CD4-positive, alpha-beta T cell (primary cell): Measurements from ENCODE around the gene TRIM16. TPM values are rescaled to one million over a fixed set of nuclear protein-coding genes. Genes with fewer than 3 reads are reported as not detected.
"Not testable (repeated sequence)": the region's sequence is repeated elsewhere in the genome, so short reads cannot be mapped to it uniquely, and the experiment has no call there.

ENCODE experiments used
- ATAC-seq: fragments of 200-7000 bp; cut with Tn5 transposase; one replicate; pipeline ENCODE4 v1.10.0; 2022; ENCODE audit warnings: mild to moderate bottlenecking; ENCODE audit not compliant: poor library complexity
- CTCF ChIA-PET: fragments of 350-600 bp; sonication (Branson Sonifier 250); formaldehyde crosslinking; loops from one replicate; lab custom pipeline; 2021; ENCODE audit warnings: antibody characterized with exemption, inconsistent platforms; lab: Charles Lee
- POLR2A ChIA-PET: fragments of 350-600 bp; sonication (Branson Sonifier 250); formaldehyde crosslinking; loops from one replicate; lab custom pipeline; 2021; ENCODE audit warnings: antibody characterized with exemption, inconsistent platforms; lab: Charles Lee
- DNase-seq, 14 experiments: peaks; one replicate each; pipeline ENCODE4 v3.0.0-alpha.2; 2013 to 2020; ENCODE audit warnings: mixed read lengths in 2 of 14
- H3K27ac ChIP-seq, 2 donors: one replicate each; pipeline versions ENCODE4 v1.5.1 to v1.7.0; 2013; ENCODE audit warnings: low read length in 2 of 2, low read depth in 1 of 2, mild to moderate bottlenecking in 1 of 2
- H3K27me3 ChIP-seq, 2 experiments: 1 replicate in 1 of 2; 2 replicates in 1 of 2; pipeline versions ENCODE4 v1.6.1 to v1.7.0; 2013; ENCODE audit warnings: low read length in 2 of 2, control low read depth in 1 of 2, mild to moderate bottlenecking in 1 of 2, moderate library complexity in 1 of 2; ENCODE audit not compliant: insufficient read depth in 2 of 2, control insufficient read depth in 1 of 2
- H3K36me3 ChIP-seq: one replicate; pipeline ENCODE4 v1.6.1; 2013; ENCODE audit warnings: low read length, control low read depth; ENCODE audit not compliant: insufficient read depth
- H3K4me1 ChIP-seq: one replicate; pipeline ENCODE4 v1.6.1; 2013; ENCODE audit warnings: low read length, control low read depth; ENCODE audit not compliant: insufficient read depth
- H3K4me3 ChIP-seq: one replicate; pipeline ENCODE4 v1.5.1; 2013; ENCODE audit warnings: mild to moderate bottlenecking, low read length, moderate library complexity
- H3K9me3 ChIP-seq, 2 experiments: 1 replicate in 1 of 2; 2 replicates in 1 of 2; pipeline versions ENCODE4 v1.6.1 to v1.7.0; 2013; ENCODE audit warnings: low read length in 2 of 2, mild to moderate bottlenecking in 2 of 2, control low read depth in 1 of 2, moderate library complexity in 1 of 2; ENCODE audit not compliant: control insufficient read depth in 1 of 2, insufficient read depth in 1 of 2
- H3K27ac Mint-ChIP-seq: one replicate; pipeline ENCODE4 v1.8.0; 2020; ENCODE audit warnings: mixed read lengths
- H3K27me3 Mint-ChIP-seq: one replicate; pipeline ENCODE4 v1.8.0; 2021; ENCODE audit warnings: mixed read lengths
- H3K36me3 Mint-ChIP-seq: one replicate; pipeline ENCODE4 v1.8.0; 2021; ENCODE audit warnings: low read depth, mixed read lengths
- H3K4me1 Mint-ChIP-seq: one replicate; pipeline ENCODE4 v1.8.0; 2021; ENCODE audit warnings: low read depth, mixed read lengths
- H3K4me3 Mint-ChIP-seq: one replicate; pipeline ENCODE4 v1.8.0; 2020; ENCODE audit warnings: mild to moderate bottlenecking, mixed read lengths
- H3K9me3 Mint-ChIP-seq: one replicate; pipeline ENCODE4 v1.8.0; 2020; ENCODE audit warnings: mixed read lengths
- intact Hi-C, 2 experiments: fragments of 100-400 bp; cut with DNase I in 1 of 2; cut with micrococcal nuclease in 1 of 2; formaldehyde crosslinking; loops; one replicate each; pipeline versions ENCODE4 v1.15.1 to v1.9.0; 2023 to 2025; cut with DNase I, micrococcal nuclease
- total RNA-seq, 174 experiments: library from RNA in 2 of 174; stranded (reverse) in 2 of 174; gene quantifications; one replicate each; pipeline ENCODE4 v1.2.3 and lab custom pipeline; 2021 to 2026
- TF ChIP-seq, protein P1 (sequence below): fragments of 200-600 bp; IDR thresholded peaks from one replicate; pipeline ENCODE4 v1.8.0; 2022; ENCODE audit warnings: antibody characterized with exemption, mild to moderate bottlenecking

The TRIM16 gene
- total RNA-seq, 2 experiments from 2014 or later: 5.6 to 5.7 TPM

GRCh38 chr17:15675991-15676390 lies 8.1 kb downstream of the TRIM16 start:
- H3K27me3 ChIP-seq, H3K27me3 Mint-ChIP-seq, H3K4me3 ChIP-seq, H3K4me1 Mint-ChIP-seq, H3K27ac ChIP-seq, H3K36me3 ChIP-seq, POLR2A ChIA-PET, H3K4me3 Mint-ChIP-seq, DNase-seq, ATAC-seq, H3K27ac Mint-ChIP-seq, CTCF ChIA-PET, intact Hi-C loops, H3K9me3 ChIP-seq, H3K9me3 Mint-ChIP-seq, H3K4me1 ChIP-seq: not testable (repeated sequence)
- peaks cover 31% of the 10 kb centered on the region for H3K36me3 Mint-ChIP-seq

DNA sequence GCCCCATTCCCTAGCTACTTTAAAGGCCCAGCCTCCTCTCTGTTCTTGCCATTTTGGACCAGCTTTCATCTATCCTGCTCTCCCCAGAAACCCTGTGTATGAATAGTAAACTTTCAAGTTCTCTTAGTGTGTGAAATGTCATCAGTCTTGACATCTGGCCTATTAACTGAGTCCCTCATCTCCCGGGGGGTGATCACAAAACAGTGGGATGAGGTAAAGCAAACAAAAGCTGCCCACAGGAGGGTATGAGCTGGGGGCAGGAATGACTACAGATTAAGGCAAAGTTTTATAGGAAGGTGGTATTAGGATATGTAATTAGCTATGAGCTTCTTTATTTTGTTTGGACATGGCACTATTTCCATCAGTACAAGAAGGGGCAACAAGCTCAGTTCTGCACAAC lies 9.5 kb downstream of the TRIM16 start:
- H3K4me3 Mint-ChIP-seq, POLR2A ChIA-PET, H3K27me3 ChIP-seq, H3K4me1 Mint-ChIP-seq, H3K9me3 ChIP-seq, H3K27ac ChIP-seq, intact Hi-C loops, ATAC-seq, H3K9me3 Mint-ChIP-seq, CTCF ChIA-PET, H3K4me1 ChIP-seq, H3K27me3 Mint-ChIP-seq, H3K27ac Mint-ChIP-seq, H3K4me3 ChIP-seq, DNase-seq, H3K36me3 ChIP-seq: not testable (repeated sequence)
- peaks cover 31% of the 10 kb centered on the region for H3K36me3 Mint-ChIP-seq

GRCh38 chr17:15669526-15669925 lies 14.6 kb downstream of the TRIM16 start:
- H3K9me3 ChIP-seq, H3K27ac Mint-ChIP-seq, H3K36me3 ChIP-seq, CTCF ChIA-PET, H3K27me3 ChIP-seq, H3K4me1 Mint-ChIP-seq, H3K4me3 Mint-ChIP-seq, H3K27ac ChIP-seq, H3K9me3 Mint-ChIP-seq, ATAC-seq, POLR2A ChIA-PET, H3K4me3 ChIP-seq, H3K27me3 Mint-ChIP-seq, H3K4me1 ChIP-seq, intact Hi-C loops, DNase-seq: not testable (repeated sequence)
- H3K36me3 Mint-ChIP-seq: peaks cover 17% of the 10 kb centered on the region

DNA sequence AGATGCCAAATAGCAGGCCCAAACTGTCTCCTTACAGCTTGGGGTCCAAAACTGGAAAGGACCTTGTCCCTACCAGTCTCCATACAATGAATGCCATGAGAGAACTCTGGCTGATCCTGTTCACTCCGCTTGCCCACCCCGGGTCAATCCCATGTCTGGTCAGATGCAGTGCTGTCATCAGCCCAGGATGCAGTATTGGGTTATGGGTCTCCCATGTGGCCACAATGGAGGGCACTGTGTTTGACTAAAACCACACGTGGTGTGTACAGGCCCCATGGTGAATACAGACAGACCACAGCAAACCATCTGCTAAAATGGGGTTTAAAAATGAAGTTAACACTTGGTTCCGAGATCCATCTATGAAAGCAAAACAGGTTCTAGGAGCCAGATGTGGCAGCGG lies 20.4 kb downstream of the TRIM16 start:
- Histone ChIP-seq H3K27ac (no peak overlapping the region), H3K36me3 (no peaks in the 10 kb centered on the region), H3K4me1 (no peaks in the 10 kb centered on the region), H3K27me3 (no peaks in the 10 kb centered on the region), H3K9me3 (no peaks in the 10 kb centered on the region), H3K4me3 (no peak overlapping the region)
- H3K27ac Mint-ChIP-seq: no peak overlapping the region
- TF ChIP-seq, protein P1, sequence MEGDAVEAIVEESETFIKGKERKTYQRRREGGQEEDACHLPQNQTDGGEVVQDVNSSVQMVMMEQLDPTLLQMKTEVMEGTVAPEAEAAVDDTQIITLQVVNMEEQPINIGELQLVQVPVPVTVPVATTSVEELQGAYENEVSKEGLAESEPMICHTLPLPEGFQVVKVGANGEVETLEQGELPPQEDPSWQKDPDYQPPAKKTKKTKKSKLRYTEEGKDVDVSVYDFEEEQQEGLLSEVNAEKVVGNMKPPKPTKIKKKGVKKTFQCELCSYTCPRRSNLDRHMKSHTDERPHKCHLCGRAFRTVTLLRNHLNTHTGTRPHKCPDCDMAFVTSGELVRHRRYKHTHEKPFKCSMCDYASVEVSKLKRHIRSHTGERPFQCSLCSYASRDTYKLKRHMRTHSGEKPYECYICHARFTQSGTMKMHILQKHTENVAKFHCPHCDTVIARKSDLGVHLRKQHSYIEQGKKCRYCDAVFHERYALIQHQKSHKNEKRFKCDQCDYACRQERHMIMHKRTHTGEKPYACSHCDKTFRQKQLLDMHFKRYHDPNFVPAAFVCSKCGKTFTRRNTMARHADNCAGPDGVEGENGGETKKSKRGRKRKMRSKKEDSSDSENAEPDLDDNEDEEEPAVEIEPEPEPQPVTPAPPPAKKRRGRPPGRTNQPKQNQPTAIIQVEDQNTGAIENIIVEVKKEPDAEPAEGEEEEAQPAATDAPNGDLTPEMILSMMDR: no peak
- H3K9me3 Mint-ChIP-seq: no peaks in the 10 kb centered on the region
- ATAC-seq (no peak), DNase-seq (no peak)
- H3K36me3 Mint-ChIP-seq: peaks cover 18% of the 10 kb centered on the region
- CTCF ChIA-PET: no interaction called here
- intact Hi-C loops: no loop called here
- no peaks in the 10 kb centered on the region for H3K27me3 Mint-ChIP-seq
- H3K4me3 Mint-ChIP-seq: no peak overlapping the region
- H3K4me1 Mint-ChIP-seq: no peaks in the 10 kb centered on the region
- POLR2A ChIA-PET: no interaction called here
